Measurements from ENCODE around the gene KSR2.

- TF ChIP-seq POLR2A (IDR thresholded peaks at IDR 0.05): no peak
- TF ChIP-seq, protein P1, sequence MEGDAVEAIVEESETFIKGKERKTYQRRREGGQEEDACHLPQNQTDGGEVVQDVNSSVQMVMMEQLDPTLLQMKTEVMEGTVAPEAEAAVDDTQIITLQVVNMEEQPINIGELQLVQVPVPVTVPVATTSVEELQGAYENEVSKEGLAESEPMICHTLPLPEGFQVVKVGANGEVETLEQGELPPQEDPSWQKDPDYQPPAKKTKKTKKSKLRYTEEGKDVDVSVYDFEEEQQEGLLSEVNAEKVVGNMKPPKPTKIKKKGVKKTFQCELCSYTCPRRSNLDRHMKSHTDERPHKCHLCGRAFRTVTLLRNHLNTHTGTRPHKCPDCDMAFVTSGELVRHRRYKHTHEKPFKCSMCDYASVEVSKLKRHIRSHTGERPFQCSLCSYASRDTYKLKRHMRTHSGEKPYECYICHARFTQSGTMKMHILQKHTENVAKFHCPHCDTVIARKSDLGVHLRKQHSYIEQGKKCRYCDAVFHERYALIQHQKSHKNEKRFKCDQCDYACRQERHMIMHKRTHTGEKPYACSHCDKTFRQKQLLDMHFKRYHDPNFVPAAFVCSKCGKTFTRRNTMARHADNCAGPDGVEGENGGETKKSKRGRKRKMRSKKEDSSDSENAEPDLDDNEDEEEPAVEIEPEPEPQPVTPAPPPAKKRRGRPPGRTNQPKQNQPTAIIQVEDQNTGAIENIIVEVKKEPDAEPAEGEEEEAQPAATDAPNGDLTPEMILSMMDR (IDR thresholded peaks at IDR 0.05): no peak
Observed at GRCh38 chr12:117845271-117845904, 123.4 kb downstream of the KSR2 start.

Data from testis (tissue), 2 donors.